HT1080 (cell line): Measurements from ENCODE around the gene SLC25A21. TPM values are rescaled to one million over a fixed set of nuclear protein-coding genes. Genes with fewer than 3 reads are reported as not detected.
A peak's percentile ranks its signal among the peaks of the same experiment; 100 is the strongest.
"Not testable (repeated sequence)": the region's sequence is repeated elsewhere in the genome, so short reads cannot be mapped to it uniquely, and the experiment has no call there.

Experiments used
- DNase-seq: peaks from one replicate; pipeline ENCODE4 v3.0.0-alpha.2; 2015; ENCODE audit warnings: low read depth
- total RNA-seq: library from RNA; depleted of rRNA; stranded (reverse); fragments of >200 nt; shearing (Covaris generic); gene quantifications from 2 replicates; pipeline ENCODE4 v1.2.3, GENCODE V29; 2014

The SLC25A21 gene
- total RNA-seq, 1 experiment from 2014 or later = 0.37 TPM

GRCh38 chr14:37091651-37092050 lies 80.8 kb downstream of the SLC25A21 start:
- peak; percentile 73 for DNase-seq

GRCh38 chr14:37090026-37090425 lies 82.4 kb downstream of the SLC25A21 start:
- DNase-seq = no peak

- DNase-seq = no peak
Measured at GRCh38 chr14:37089410-37089809, 83.0 kb downstream of the SLC25A21 start.

GRCh38 chr14:37088356-37089215 lies 83.8 kb downstream of the SLC25A21 start:
- no peak for DNase-seq

- DNase-seq = no peak
Measured at GRCh38 chr14:37087520-37087919, 84.9 kb downstream of the SLC25A21 start.

GRCh38 chr14:37083599-37083998 lies 88.8 kb downstream of the SLC25A21 start:
- no peak for DNase-seq

- no peak for DNase-seq
Measured at GRCh38 chr14:37082449-37082848, 90.0 kb downstream of the SLC25A21 start.

- DNase-seq = no peak
Measured at GRCh38 chr14:37081856-37082255, 90.5 kb downstream of the SLC25A21 start.

- DNase-seq = peak; percentile 79
Measured at GRCh38 chr14:37081218-37081617, 91.2 kb downstream of the SLC25A21 start.

- DNase-seq = peak; percentile 34
Measured at GRCh38 chr14:37078131-37078530, 94.3 kb downstream of the SLC25A21 start.

GRCh38 chr14:37074320-37074719 lies 98.1 kb downstream of the SLC25A21 start:
- not testable (repeated sequence) for DNase-seq

GRCh38 chr14:37063467-37064240 lies 108.8 kb downstream of the SLC25A21 start:
- DNase-seq = no peak

GRCh38 chr14:37062191-37062803 lies 110.1 kb downstream of the SLC25A21 start:
- DNase-seq = no peak

- no peak for DNase-seq
Measured at GRCh38 chr14:37061697-37062096, 110.7 kb downstream of the SLC25A21 start.

GRCh38 chr14:37060496-37061260 lies 111.7 kb downstream of the SLC25A21 start:
- no peak for DNase-seq

- no peak for DNase-seq
Measured at GRCh38 chr14:37057776-37058175, 114.6 kb downstream of the SLC25A21 start.

- DNase-seq = peak; percentile 86
Measured at GRCh38 chr14:37056473-37056872, 115.9 kb downstream of the SLC25A21 start.

- no peak for DNase-seq
Measured at GRCh38 chr14:37054869-37055268, 117.5 kb downstream of the SLC25A21 start.

GRCh38 chr14:37054144-37054543 lies 118.3 kb downstream of the SLC25A21 start:
- no peak for DNase-seq

GRCh38 chr14:37051680-37052079 lies 120.7 kb downstream of the SLC25A21 start:
- DNase-seq = no peak

GRCh38 chr14:37051153-37051552 lies 121.3 kb downstream of the SLC25A21 start:
- DNase-seq = peak; percentile 34
